Activated naive CD8-positive, alpha-beta T cell treated with anti-CD3 and anti-CD28 coated beads, Interleukin-2, amount 10 ng/mL, durations not matched to agents 7 days and 5 days (primary cell): Measurements from ENCODE around the gene CD300LG. TPM values are rescaled to one million over a fixed set of nuclear protein-coding genes. Genes with fewer than 3 reads are reported as not detected.
"Not testable (repeated sequence)": the region's sequence is repeated elsewhere in the genome, so short reads cannot be mapped to it uniquely, and the experiment has no call there.

Experiments
- ATAC-seq: fragments of 150-1000 bp; cut with Tn5 transposase; one replicate; pipeline ENCODE4 v1.10.0; 2021; ENCODE audit warnings: low read depth, moderate library complexity
- POLR2A ChIA-PET: fragments of 350-600 bp; sonication (Branson Sonifier 250); formaldehyde crosslinking; loops from one replicate; lab custom pipeline; 2021; ENCODE audit warnings: antibody characterized with exemption; lab: Charles Lee
- DNase-seq: peaks from one replicate; pipeline ENCODE4 v3.0.0; 2021
- H3K27ac Mint-ChIP-seq: one replicate; pipeline ENCODE4 v1.8.0; 2022; ENCODE audit warnings: mild to moderate bottlenecking, mixed read lengths
- H3K27me3 Mint-ChIP-seq: one replicate; pipeline ENCODE4 v1.8.0; 2022; ENCODE audit warnings: mild to moderate bottlenecking, moderate library complexity, mixed read lengths
- H3K36me3 Mint-ChIP-seq: one replicate; pipeline ENCODE4 v1.8.0; 2021; ENCODE audit warnings: mild to moderate bottlenecking, mixed read lengths
- H3K4me1 Mint-ChIP-seq: one replicate; pipeline ENCODE4 v1.8.0; 2021; ENCODE audit warnings: mixed read lengths
- H3K4me3 Mint-ChIP-seq: one replicate; pipeline ENCODE4 v1.8.0; 2022; ENCODE audit warnings: mild to moderate bottlenecking, moderate library complexity, mixed read lengths
- H3K9me3 Mint-ChIP-seq: one replicate; pipeline ENCODE4 v1.8.0; 2021; ENCODE audit warnings: mixed read lengths
- total RNA-seq, 2 experiments: library from RNA; stranded (reverse); gene quantifications; one replicate each; pipeline ENCODE4 v1.2.3, GENCODE V29; 2021

Gene CD300LG
- total RNA-seq, result not detected

- H3K27me3 Mint-ChIP-seq, result peaks cover 6% of the 10 kb centered on the region
Observed at GRCh38 chr17:43846963-43847371, at the start of gene CD300LG. Gene CD300LG (plus strand): TSS chr17:43847176. CDS start chr17:43847217, 41 bp downstream.

GRCh38 chr17:43798024-43798423, 49.0 kb upstream of the CD300LG start:
- H3K4me3 Mint-ChIP-seq, H3K9me3 Mint-ChIP-seq, DNase-seq, H3K4me1 Mint-ChIP-seq, H3K36me3 Mint-ChIP-seq, ATAC-seq, POLR2A ChIA-PET, H3K27ac Mint-ChIP-seq: not testable (repeated sequence)
- H3K27me3 Mint-ChIP-seq, result peaks cover 38% of the 10 kb centered on the region

More at GRCh38 chr17:43846963-43847371, at the start of gene CD300LG:
- DNase-seq (no peak), ATAC-seq (no peak)
- Mint-ChIP-seq H3K9me3 (no peaks in the 10 kb centered on the region), H3K36me3 (no peaks in the 10 kb centered on the region), H3K4me1 (peaks cover 3% of the 10 kb centered on the region), H3K4me3 (no peak within 1 kb of the TSS), H3K27ac (no peak within 1 kb of the TSS)
- POLR2A ChIA-PET, result no interaction called here

GRCh38 chr17:43799047-43799446, 47.9 kb upstream of the CD300LG start:
- POLR2A ChIA-PET, result no interaction called here
- Mint-ChIP-seq H3K9me3 (no peaks in the 10 kb centered on the region), H3K4me1 (peaks cover 5% of the 10 kb centered on the region), H3K4me3 (no peak overlapping the region), H3K27me3 (peaks cover 39% of the 10 kb centered on the region), H3K27ac (no peak overlapping the region), H3K36me3 (no peaks in the 10 kb centered on the region)
- DNase-seq (no peak), ATAC-seq (no peak)

- H3K36me3 Mint-ChIP-seq, result no peaks in the 10 kb centered on the region
- peaks cover 5% of the 10 kb centered on the region for H3K4me1 Mint-ChIP-seq
- POLR2A ChIA-PET, result no interaction called here
- H3K4me3 Mint-ChIP-seq, result no peak overlapping the region
- ATAC-seq (no peak), DNase-seq (no peak)
- no peak overlapping the region for H3K27ac Mint-ChIP-seq
- H3K27me3 Mint-ChIP-seq, result peaks cover 32% of the 10 kb centered on the region
- H3K9me3 Mint-ChIP-seq, result no peaks in the 10 kb centered on the region
Observed at GRCh38 chr17:43800736-43801135, 46.2 kb upstream of the CD300LG start.

- DNase-seq, result no peak
- H3K36me3 Mint-ChIP-seq, result no peaks in the 10 kb centered on the region
- no peaks in the 10 kb centered on the region for H3K9me3 Mint-ChIP-seq
- no peak for ATAC-seq
- H3K27ac Mint-ChIP-seq, result no peak overlapping the region
- peaks cover 37% of the 10 kb centered on the region for H3K27me3 Mint-ChIP-seq
- H3K4me1 Mint-ChIP-seq, result peaks cover 5% of the 10 kb centered on the region
- H3K4me3 Mint-ChIP-seq, result no peak overlapping the region
- POLR2A ChIA-PET, result no interaction called here
Observed at GRCh38 chr17:43801844-43802243, 45.1 kb upstream of the CD300LG start.

- Mint-ChIP-seq H3K9me3 (no peaks in the 10 kb centered on the region), H3K4me1 (peaks cover 5% of the 10 kb centered on the region), H3K27me3 (peaks cover 33% of the 10 kb centered on the region), H3K36me3 (no peaks in the 10 kb centered on the region), H3K27ac (no peak overlapping the region), H3K4me3 (no peak overlapping the region)
- POLR2A ChIA-PET, result no interaction called here
- ATAC-seq, result no peak
- no peak for DNase-seq
Observed at GRCh38 chr17:43803758-43804157, 43.2 kb upstream of the CD300LG start.

GRCh38 chr17:43805117-43805516, 41.9 kb upstream of the CD300LG start:
- Mint-ChIP-seq H3K4me1 (peaks cover 5% of the 10 kb centered on the region), H3K4me3 (no peak overlapping the region), H3K27ac (no peak overlapping the region), H3K27me3 (peaks cover 33% of the 10 kb centered on the region), H3K9me3 (no peaks in the 10 kb centered on the region), H3K36me3 (no peaks in the 10 kb centered on the region)
- ATAC-seq, result no peak
- POLR2A ChIA-PET, result no interaction called here
- DNase-seq, result no peak

GRCh38 chr17:43808076-43808475, 38.9 kb upstream of the CD300LG start:
- no peak for DNase-seq
- POLR2A ChIA-PET, result no interaction called here
- ATAC-seq, result no peak
- Mint-ChIP-seq H3K9me3 (no peaks in the 10 kb centered on the region), H3K27me3 (peaks cover 21% of the 10 kb centered on the region), H3K4me1 (no peaks in the 10 kb centered on the region), H3K4me3 (no peak overlapping the region), H3K27ac (no peak overlapping the region), H3K36me3 (no peaks in the 10 kb centered on the region)

GRCh38 chr17:43809121-43809520, 37.9 kb upstream of the CD300LG start:
- DNase-seq (no peak), ATAC-seq (no peak)
- Mint-ChIP-seq H3K27me3 (peaks cover 14% of the 10 kb centered on the region), H3K36me3 (no peaks in the 10 kb centered on the region), H3K4me1 (no peaks in the 10 kb centered on the region), H3K27ac (no peak overlapping the region), H3K9me3 (no peaks in the 10 kb centered on the region), H3K4me3 (no peak overlapping the region)
- POLR2A ChIA-PET, result no interaction called here

- Mint-ChIP-seq H3K27me3 (peaks cover 12% of the 10 kb centered on the region), H3K4me3 (no peak overlapping the region), H3K9me3 (no peaks in the 10 kb centered on the region), H3K4me1 (no peaks in the 10 kb centered on the region), H3K27ac (no peak overlapping the region), H3K36me3 (no peaks in the 10 kb centered on the region)
- DNase-seq, result no peak
- ATAC-seq, result no peak
- POLR2A ChIA-PET, result no interaction called here
Observed at GRCh38 chr17:43810226-43810715, 36.7 kb upstream of the CD300LG start.

- peaks cover 8% of the 10 kb centered on the region for H3K27me3 Mint-ChIP-seq
- H3K4me3 Mint-ChIP-seq, result no peak overlapping the region
- H3K27ac Mint-ChIP-seq, result no peak overlapping the region
- H3K9me3 Mint-ChIP-seq, result no peaks in the 10 kb centered on the region
- H3K36me3 Mint-ChIP-seq, result no peaks in the 10 kb centered on the region
- no peaks in the 10 kb centered on the region for H3K4me1 Mint-ChIP-seq
- ATAC-seq (no peak), DNase-seq (no peak)
- POLR2A ChIA-PET, result no interaction called here
Observed at GRCh38 chr17:43810823-43811222, 36.2 kb upstream of the CD300LG start.

GRCh38 chr17:43812396-43813265, 34.3 kb upstream of the CD300LG start:
- POLR2A ChIA-PET, result no interaction called here
- DNase-seq (no peak), ATAC-seq (no peak)
- H3K27me3 Mint-ChIP-seq, result no peaks in the 10 kb centered on the region
- H3K36me3 Mint-ChIP-seq, result no peaks in the 10 kb centered on the region
- H3K4me1 Mint-ChIP-seq, result no peaks in the 10 kb centered on the region
- H3K9me3 Mint-ChIP-seq, result no peaks in the 10 kb centered on the region
- no peak overlapping the region for H3K4me3 Mint-ChIP-seq
- no peak overlapping the region for H3K27ac Mint-ChIP-seq

- no peaks in the 10 kb centered on the region for H3K4me1 Mint-ChIP-seq
- H3K9me3 Mint-ChIP-seq, result no peaks in the 10 kb centered on the region
- no peak for ATAC-seq
- H3K27me3 Mint-ChIP-seq, result no peaks in the 10 kb centered on the region
- no peak overlapping the region for H3K27ac Mint-ChIP-seq
- no peak overlapping the region for H3K4me3 Mint-ChIP-seq
- POLR2A ChIA-PET, result no interaction called here
- H3K36me3 Mint-ChIP-seq, result no peaks in the 10 kb centered on the region
- no peak for DNase-seq
Observed at GRCh38 chr17:43813386-43813785, 33.6 kb upstream of the CD300LG start.

- ATAC-seq, result no peak
- POLR2A ChIA-PET, result no interaction called here
- H3K36me3 Mint-ChIP-seq, result no peaks in the 10 kb centered on the region
Observed at GRCh38 chr17:43814026-43814425, 33.0 kb upstream of the CD300LG start.

More at GRCh38 chr17:43814026-43814425, 33.0 kb upstream of the CD300LG start:
- Mint-ChIP-seq H3K27me3 (no peaks in the 10 kb centered on the region), H3K4me1 (no peaks in the 10 kb centered on the region), H3K27ac (no peak overlapping the region), H3K9me3 (no peaks in the 10 kb centered on the region), H3K4me3 (no peak overlapping the region)
- DNase-seq, result no peak
